NCI-H1105 (cell line): ENCODE results near the gene CRADD.
"Not testable (repeated sequence)": the region's sequence is repeated elsewhere in the genome, so short reads cannot be mapped to it uniquely, and the experiment has no call there.

ENCODE experiments used
- DNase-seq: peaks from one replicate; lab custom pipeline; 2025; lab: John Stamatoyannopoulos, UW

The CRADD gene

GRCh38 chr12:93873561-93873960 lies 196.4 kb downstream of the CRADD start:
- DNase-seq, result no peak

- no peak for DNase-seq
Measured at GRCh38 chr12:93875157-93875556, 198.0 kb downstream of the CRADD start.

- no peak for DNase-seq
Measured at GRCh38 chr12:93876360-93876759, 199.2 kb downstream of the CRADD start.

GRCh38 chr12:93877446-93877845 lies 200.3 kb downstream of the CRADD start:
- no peak for DNase-seq

GRCh38 chr12:93879476-93880421 lies 202.6 kb downstream of the CRADD start:
- no peak for DNase-seq

GRCh38 chr12:93880853-93881522 lies 203.8 kb downstream of the CRADD start:
- no peak for DNase-seq

- DNase-seq, result no peak
Measured at GRCh38 chr12:93882763-93883162, 205.6 kb downstream of the CRADD start.

- DNase-seq, result no peak
Measured at GRCh38 chr12:93883436-93884154, 206.4 kb downstream of the CRADD start.

GRCh38 chr12:93884794-93885460 lies 207.8 kb downstream of the CRADD start:
- no peak for DNase-seq

- DNase-seq, result not testable (repeated sequence)
Measured at GRCh38 chr12:93885973-93886532, 208.9 kb downstream of the CRADD start.

GRCh38 chr12:93886533-93887511 lies 209.6 kb downstream of the CRADD start:
- DNase-seq, result no peak

GRCh38 chr12:93888964-93889363 lies 211.8 kb downstream of the CRADD start:
- no peak for DNase-seq

GRCh38 chr12:93889516-93890212 lies 212.5 kb downstream of the CRADD start:
- no peak for DNase-seq

GRCh38 chr12:93892423-93893268 lies 215.5 kb downstream of the CRADD start:
- no peak for DNase-seq

GRCh38 chr12:93894391-93895088 lies 217.4 kb downstream of the CRADD start:
- no peak for DNase-seq

- DNase-seq, result no peak
Measured at GRCh38 chr12:93895089-93895445, 217.9 kb downstream of the CRADD start.

GRCh38 chr12:93896427-93896826 lies 219.3 kb downstream of the CRADD start:
- no peak for DNase-seq

GRCh38 chr12:93896952-93897351 lies 219.8 kb downstream of the CRADD start:
- DNase-seq, result no peak
